B cell (primary cell): Measurements from ENCODE around the gene OMA1. TPM values are rescaled to one million over a fixed set of nuclear protein-coding genes. Genes with fewer than 3 reads are reported as not detected.
A peak's percentile ranks its signal among the peaks of the same experiment; 100 is the strongest.

Experiments used
- ATAC-seq: fragments of 200-7000 bp; cut with Tn5 transposase; one replicate; pipeline ENCODE4 v1.10.0; 2021; ENCODE audit warnings: low read depth, mild to moderate bottlenecking, moderate number of reproducible peaks, moderate library complexity
- CTCF ChIA-PET: fragments of 350-600 bp; sonication (Branson Sonifier 250); formaldehyde crosslinking; loops from one replicate; lab custom pipeline; 2021; ENCODE audit warnings: antibody characterized with exemption, inconsistent platforms; lab: Charles Lee
- POLR2A ChIA-PET: fragments of 350-600 bp; sonication (Branson Sonifier 250); formaldehyde crosslinking; loops from one replicate; lab custom pipeline; 2021; ENCODE audit warnings: antibody characterized with exemption; lab: Charles Lee
- DNase-seq: peaks from one replicate; pipeline ENCODE4 v3.0.0; 2013
- H2AFZ ChIP-seq: 2 replicates; pipeline ENCODE4 v1.6.1; 2012; ENCODE audit warnings: mild to moderate bottlenecking, low read depth, low read length; ENCODE audit not compliant: insufficient read depth, poor library complexity, severe bottlenecking
- H3K27ac ChIP-seq, 2 donors: 1 replicate in 1 of 2; 2 replicates in 1 of 2; pipeline ENCODE4 v1.5.1; 2012 to 2013; ENCODE audit warnings: low read length in 2 of 2, mild to moderate bottlenecking in 2 of 2, moderate library complexity in 1 of 2
- H3K27me3 ChIP-seq, 4 experiments: fragments of 200-600 bp in 1 of 4; sonication (generic) in 1 of 4; replicated peaks in 1 of 4; 1 replicate in 2 of 4; 2 replicates in 2 of 4; pipeline versions ENCODE4 v1.6.1 to v1.7.0; 2013 to 2016; ENCODE audit warnings: low read length in 3 of 4, mild to moderate bottlenecking in 2 of 4, mixed read lengths in 1 of 4, moderate library complexity in 1 of 4; ENCODE audit not compliant: insufficient read depth in 4 of 4, control insufficient read depth in 3 of 4; ENCODE audit errors: control extremely low read depth in 1 of 4
- H3K36me3 ChIP-seq, 2 experiments: replicated peaks in 1 of 2; 1 replicate in 1 of 2; 2 replicates in 1 of 2; pipeline versions ENCODE4 v1.6.1 to v1.7.1; 2013; ENCODE audit warnings: low read length in 1 of 2; ENCODE audit not compliant: insufficient read depth in 2 of 2, control insufficient read depth in 1 of 2; ENCODE audit errors: control extremely low read depth in 1 of 2, extremely low read depth in 1 of 2
- H3K4me1 ChIP-seq, 2 donors: fragments of 200-600 bp in 1 of 2; sonication (generic) in 1 of 2; 1 replicate in 1 of 2; 2 replicates in 1 of 2; pipeline versions ENCODE4 v1.5.1 to v1.6.1; 2013 to 2017; ENCODE audit warnings: low read length in 2 of 2; ENCODE audit not compliant: control insufficient read depth in 2 of 2, insufficient read depth in 2 of 2
- H3K4me2 ChIP-seq: replicated peaks from 2 replicates; pipeline ENCODE3; 2012; ENCODE audit warnings: mild to moderate bottlenecking, low read depth, low read length; ENCODE audit not compliant: poor library complexity, severe bottlenecking
- H3K4me3 ChIP-seq, 5 experiments: fragments of 200-600 bp in 1 of 5; sonication (generic) in 1 of 5; 1 replicate in 3 of 5; 2 replicates in 2 of 5; pipeline versions ENCODE4 v1.5.1 to v1.7.0; 2011 to 2016; ENCODE audit warnings: low read length in 4 of 5, mild to moderate bottlenecking in 4 of 5, low read depth in 2 of 5, control low read depth in 1 of 5, moderate library complexity in 1 of 5; ENCODE audit not compliant: insufficient read depth in 1 of 5; ENCODE audit errors: control extremely low read depth in 1 of 5, extremely low read depth in 1 of 5
- H3K79me2 ChIP-seq: fragments of 200-600 bp; sonication (generic); one replicate; pipeline ENCODE4 v1.6.0; 2016; ENCODE audit warnings: low read length; ENCODE audit not compliant: control insufficient read depth, insufficient read depth
- H3K9ac ChIP-seq: fragments of 200-600 bp; sonication (generic); 2 replicates; pipeline ENCODE4 v1.6.1; 2017; ENCODE audit warnings: mild to moderate bottlenecking, low read length, moderate library complexity
- H3K9me3 ChIP-seq, 3 donors: one replicate each; pipeline versions ENCODE4 v1.6.1 to v1.7.1; 2013; ENCODE audit warnings: low read length in 2 of 3; ENCODE audit not compliant: control insufficient read depth in 2 of 3, insufficient read depth in 1 of 3; ENCODE audit errors: control extremely low read depth in 1 of 3
- H4K20me1 ChIP-seq: 2 replicates; pipeline ENCODE4 v1.6.0; 2012; ENCODE audit warnings: mild to moderate bottlenecking, low read length; ENCODE audit not compliant: insufficient read depth, control insufficient read depth, poor library complexity, severe bottlenecking
- H3K27ac Mint-ChIP-seq: one replicate; pipeline ENCODE4 v1.8.0; 2021; ENCODE audit warnings: mixed read lengths
- H3K27me3 Mint-ChIP-seq: one replicate; pipeline ENCODE4 v1.8.0; 2021; ENCODE audit warnings: mixed read lengths
- H3K4me1 Mint-ChIP-seq: one replicate; pipeline ENCODE4 v1.8.0; 2021; ENCODE audit warnings: mixed read lengths
- H3K4me3 Mint-ChIP-seq: one replicate; pipeline ENCODE4 v1.8.0; 2021; ENCODE audit warnings: mixed read lengths
- H3K9me3 Mint-ChIP-seq: one replicate; pipeline ENCODE4 v1.8.0; 2022; ENCODE audit warnings: mixed read lengths; ENCODE audit not compliant: insufficient read depth
- EZH2 ChIP-seq: IDR thresholded peaks from 2 replicates; pipeline ENCODE4 v1.6.1; 2012; ENCODE audit warnings: borderline replicate concordance, low read depth, mild to moderate bottlenecking, moderate library complexity, low read length; ENCODE audit not compliant: insufficient read depth, poor library complexity, severe bottlenecking
- WGBS: methylation state at CpG from one replicate; pipeline ENCODE4 v1.1.5; 2013; ENCODE audit warnings: missing lambda C conversion rate; ENCODE audit not compliant: insufficient coverage; 5-methylcytosine and 5-hydroxymethylcytosine counted together
- intact Hi-C: fragments of 100-400 bp; cut with micrococcal nuclease; formaldehyde crosslinking; loops from one replicate; pipeline ENCODE4 v1.10.0; 2022
- polyA plus RNA-seq: library from polyadenylated mRNA; depleted of rRNA; stranded (reverse); fragments of >200 nt; gene quantifications from 2 replicates; pipeline ENCODE4 v1.2.3, GENCODE V29; 2012
- total RNA-seq, 2 donors: library from RNA; stranded (reverse); fragments of 120-200 nt in 1 of 2; gene quantifications; 1 replicate in 1 of 2; 2 replicates in 1 of 2; pipeline versions ENCODE4 v1.2.3 to v1.2.4, GENCODE V29; 2013 to 2022
- TF ChIP-seq, protein P1 (sequence below): fragments of 200-600 bp; IDR thresholded peaks from one replicate; pipeline ENCODE4 v1.8.0; 2022; ENCODE audit warnings: antibody characterized with exemption, mild to moderate bottlenecking

OMA1 gene
- total and polyA plus RNA-seq, 2 donors (not counting 1 experiment from before 2014, with no cell fraction given), result 22.8 to 67.5 TPM

DNA sequence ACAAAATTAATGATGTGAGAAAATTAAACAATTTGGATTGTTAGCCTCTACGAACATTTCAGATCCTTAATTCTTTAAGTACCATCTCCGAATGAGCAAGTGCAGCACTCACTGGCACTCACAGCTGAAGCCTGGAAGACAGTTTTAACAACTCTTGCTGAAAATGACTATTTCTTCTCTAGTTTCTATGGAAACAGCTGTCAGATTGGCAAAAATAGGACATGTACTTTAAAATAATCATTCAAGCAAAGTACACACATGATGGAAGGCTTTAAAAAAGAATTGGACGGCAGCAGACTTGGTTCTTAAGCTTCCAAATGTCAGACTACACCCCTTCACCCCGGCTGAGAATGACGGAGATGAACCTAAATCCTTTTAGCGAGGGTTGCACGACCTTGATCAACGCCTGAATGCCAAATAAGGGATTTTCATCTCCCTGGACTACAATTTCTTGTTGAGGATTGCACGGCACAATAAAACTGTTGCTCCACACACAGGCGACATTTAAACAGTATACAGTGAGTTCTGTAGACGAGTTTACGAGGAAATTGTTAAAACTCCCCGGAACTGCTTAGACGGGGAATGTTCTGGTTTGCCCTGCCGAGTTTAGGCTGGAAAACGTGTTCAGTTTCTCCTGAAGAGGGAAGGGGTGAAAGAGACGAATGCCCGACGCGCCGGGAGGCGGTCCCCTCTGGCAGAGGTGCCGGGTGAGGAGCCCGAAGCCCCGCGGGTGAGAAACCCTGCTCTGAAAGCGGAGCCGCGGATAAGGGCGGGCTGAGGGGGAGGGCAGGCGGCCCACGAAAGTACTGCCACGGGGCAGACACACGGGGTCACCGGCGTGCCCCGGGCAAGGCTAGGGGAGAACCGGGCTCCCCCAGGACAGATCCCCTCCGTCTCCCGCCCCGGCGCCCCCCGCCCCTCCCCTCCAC lies 671 bp downstream of the OMA1 start:
- Histone ChIP-seq H3K79me2 (peaks cover 18% of the 10 kb centered on the region), H3K4me2 (peak overlapping the region; percentile 81), H3K9me3 (no peaks in the 10 kb centered on the region), H3K36me3 (no peaks in the 10 kb centered on the region), H2AFZ (peak overlapping the region; percentile 78), H4K20me1 (no peaks in the 10 kb centered on the region), H3K27ac (peak overlapping the region; percentile 96 to 97), H3K4me3 (peak overlapping the region; percentile 52 to 99 (median 83)), H3K27me3 (peaks cover 0 to 3% (median 0%) of the 10 kb centered on the region in 4 experiments), H3K9ac (peak overlapping the region; percentile 90), H3K4me1 (peaks cover 10 to 13% of the 10 kb centered on the region in 2 donors)
- peak overlapping the region; percentile 97 for H3K4me3 Mint-ChIP-seq
- peak; percentile 87 for DNase-seq
- peak overlapping the region; percentile 100 for H3K27ac Mint-ChIP-seq
- ChIA-PET POLR2A (interaction anchor here (0.6 to 1.5 kb wide), 11 partner anchors 10 to 1714 kb away, joined by 3 to 11 read pairs (median 5); no protein-coding TSS in a partner anchor), CTCF (interaction anchor here (0.5 to 5.7 kb wide), 11 partner anchors 9 to 1714 kb away, joined by 3 to 103 read pairs (median 4); no protein-coding TSS in a partner anchor)
- under 1% methylated on average over 33 of the region's 43 CpGs for WGBS
- peaks cover 17% of the 10 kb centered on the region for H3K4me1 Mint-ChIP-seq
- no peak for TF ChIP-seq EZH2
- TF ChIP-seq, protein P1, sequence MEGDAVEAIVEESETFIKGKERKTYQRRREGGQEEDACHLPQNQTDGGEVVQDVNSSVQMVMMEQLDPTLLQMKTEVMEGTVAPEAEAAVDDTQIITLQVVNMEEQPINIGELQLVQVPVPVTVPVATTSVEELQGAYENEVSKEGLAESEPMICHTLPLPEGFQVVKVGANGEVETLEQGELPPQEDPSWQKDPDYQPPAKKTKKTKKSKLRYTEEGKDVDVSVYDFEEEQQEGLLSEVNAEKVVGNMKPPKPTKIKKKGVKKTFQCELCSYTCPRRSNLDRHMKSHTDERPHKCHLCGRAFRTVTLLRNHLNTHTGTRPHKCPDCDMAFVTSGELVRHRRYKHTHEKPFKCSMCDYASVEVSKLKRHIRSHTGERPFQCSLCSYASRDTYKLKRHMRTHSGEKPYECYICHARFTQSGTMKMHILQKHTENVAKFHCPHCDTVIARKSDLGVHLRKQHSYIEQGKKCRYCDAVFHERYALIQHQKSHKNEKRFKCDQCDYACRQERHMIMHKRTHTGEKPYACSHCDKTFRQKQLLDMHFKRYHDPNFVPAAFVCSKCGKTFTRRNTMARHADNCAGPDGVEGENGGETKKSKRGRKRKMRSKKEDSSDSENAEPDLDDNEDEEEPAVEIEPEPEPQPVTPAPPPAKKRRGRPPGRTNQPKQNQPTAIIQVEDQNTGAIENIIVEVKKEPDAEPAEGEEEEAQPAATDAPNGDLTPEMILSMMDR, result no peak
- peak; percentile 63 for ATAC-seq
- intact Hi-C loops, result loop anchor here (1.0 to 10.0 kb wide), 5 partner anchors 30 to 1269 kb away; partner anchors contain the start of genes HOOK1 and MYSM1
- H3K9me3 Mint-ChIP-seq, result no peaks in the 10 kb centered on the region
- peaks cover 14% of the 10 kb centered on the region for H3K27me3 Mint-ChIP-seq
